IPS DF 6.9 (cell line): ENCODE measurements around the gene LRRK1.

Source experiments
- DNase-seq: peaks from one replicate; pipeline ENCODE4 v3.0.0-alpha.2; 2013; ENCODE audit warnings: low read depth, low spot score
- H3K27ac ChIP-seq: one replicate; pipeline ENCODE4 v1.5.1; 2013; ENCODE audit warnings: low read length, control low read depth
- H3K27me3 ChIP-seq: 2 replicates; pipeline ENCODE4 v1.6.1; 2013; ENCODE audit warnings: mild to moderate bottlenecking, low read length; ENCODE audit not compliant: control insufficient read depth, insufficient read depth
- H3K36me3 ChIP-seq: 2 replicates; pipeline ENCODE4 v1.6.1; 2013; ENCODE audit warnings: low read length; ENCODE audit not compliant: control insufficient read depth, insufficient read depth
- H3K4me1 ChIP-seq: 2 replicates; pipeline ENCODE4 v1.6.1; 2013; ENCODE audit warnings: low read length; ENCODE audit not compliant: control insufficient read depth, insufficient read depth
- H3K4me3 ChIP-seq: 2 replicates; pipeline ENCODE4 v1.5.1; 2013; ENCODE audit warnings: mild to moderate bottlenecking, low read length
- H3K9me3 ChIP-seq: 2 replicates; pipeline ENCODE4 v1.6.1; 2013; ENCODE audit warnings: low read length, inconsistent platforms; ENCODE audit not compliant: control insufficient read depth, insufficient read depth
- WGBS: extraction: QIAGEN DNeasy Blood & Tissue Kit; methylation state at CpG from one replicate; pipeline ENCODE4 v1.1.7; 2013; ENCODE audit warnings: mixed read lengths, missing lambda C conversion rate; ENCODE audit not compliant: insufficient read length, insufficient coverage; 5-methylcytosine and 5-hydroxymethylcytosine counted together

Gene LRRK1

GRCh38 chr15:101043011-101043410, 123.9 kb downstream of the LRRK1 start:
- no CpG with 5 or more reads among the region's 5 CpGs for WGBS
- Histone ChIP-seq H3K36me3 (no peaks in the 10 kb centered on the region), H3K4me3 (no peak overlapping the region), H3K27ac (no peak overlapping the region), H3K27me3 (no peaks in the 10 kb centered on the region), H3K9me3 (no peaks in the 10 kb centered on the region), H3K4me1 (peaks cover 3% of the 10 kb centered on the region)
- no peak for DNase-seq

- Histone ChIP-seq H3K27ac (no peak overlapping the region), H3K9me3 (no peaks in the 10 kb centered on the region), H3K36me3 (no peaks in the 10 kb centered on the region), H3K4me3 (no peak overlapping the region), H3K27me3 (no peaks in the 10 kb centered on the region), H3K4me1 (peaks cover 5% of the 10 kb centered on the region)
- no peak for DNase-seq
- no CpG with 5 or more reads among the region's 13 CpGs for WGBS
Observed at GRCh38 chr15:101043911-101044624, 124.9 kb downstream of the LRRK1 start.

- Histone ChIP-seq H3K27ac (no peak overlapping the region), H3K4me1 (peaks cover 5% of the 10 kb centered on the region), H3K4me3 (no peak overlapping the region), H3K36me3 (no peaks in the 10 kb centered on the region), H3K9me3 (no peaks in the 10 kb centered on the region), H3K27me3 (no peaks in the 10 kb centered on the region)
- DNase-seq = no peak
- no CpG with 5 or more reads among the region's 11 CpGs for WGBS
Observed at GRCh38 chr15:101044625-101045235, 125.6 kb downstream of the LRRK1 start.

- H3K9me3 ChIP-seq = no peaks in the 10 kb centered on the region
- H3K36me3 ChIP-seq = no peaks in the 10 kb centered on the region
- no peak overlapping the region for H3K27ac ChIP-seq
- no peak for DNase-seq
- no peaks in the 10 kb centered on the region for H3K27me3 ChIP-seq
- WGBS = no CpG with 5 or more reads among the region's 14 CpGs
- H3K4me3 ChIP-seq = no peak overlapping the region
- peaks cover 5% of the 10 kb centered on the region for H3K4me1 ChIP-seq
Observed at GRCh38 chr15:101045236-101045646, 126.1 kb downstream of the LRRK1 start.

GRCh38 chr15:101045835-101046691, 126.9 kb downstream of the LRRK1 start:
- peaks cover 5% of the 10 kb centered on the region for H3K4me1 ChIP-seq
- H3K27ac ChIP-seq = no peak overlapping the region
- H3K9me3 ChIP-seq = no peaks in the 10 kb centered on the region
- DNase-seq = no peak
- H3K4me3 ChIP-seq = no peak overlapping the region
- H3K27me3 ChIP-seq = no peaks in the 10 kb centered on the region
- WGBS = no CpG with 5 or more reads among the region's 19 CpGs
- no peaks in the 10 kb centered on the region for H3K36me3 ChIP-seq

- Histone ChIP-seq H3K36me3 (no peaks in the 10 kb centered on the region), H3K9me3 (no peaks in the 10 kb centered on the region), H3K27me3 (no peaks in the 10 kb centered on the region), H3K4me3 (no peak overlapping the region), H3K27ac (no peak overlapping the region), H3K4me1 (peaks cover 5% of the 10 kb centered on the region)
- no peak for DNase-seq
- no CpG with 5 or more reads among the region's 7 CpGs for WGBS
Observed at GRCh38 chr15:101046826-101047225, 127.7 kb downstream of the LRRK1 start.

- H3K36me3 ChIP-seq = no peaks in the 10 kb centered on the region
- no CpG with 5 or more reads among the region's 22 CpGs for WGBS
- no peak for DNase-seq
Observed at GRCh38 chr15:101047301-101047781, 128.2 kb downstream of the LRRK1 start.

GRCh38 chr15:101048176-101048575, 129.0 kb downstream of the LRRK1 start:
- no peak overlapping the region for H3K27ac ChIP-seq
- peaks cover 5% of the 10 kb centered on the region for H3K4me1 ChIP-seq
- no peak overlapping the region for H3K4me3 ChIP-seq
- no peaks in the 10 kb centered on the region for H3K36me3 ChIP-seq
- no CpG with 5 or more reads among the region's 7 CpGs for WGBS
- no peaks in the 10 kb centered on the region for H3K27me3 ChIP-seq
- DNase-seq = no peak
- H3K9me3 ChIP-seq = no peaks in the 10 kb centered on the region

More at GRCh38 chr15:101047301-101047781, 128.2 kb downstream of the LRRK1 start:
- peaks cover 5% of the 10 kb centered on the region for H3K4me1 ChIP-seq
- H3K27me3 ChIP-seq = no peaks in the 10 kb centered on the region
- no peak overlapping the region for H3K4me3 ChIP-seq
- no peaks in the 10 kb centered on the region for H3K9me3 ChIP-seq
- no peak overlapping the region for H3K27ac ChIP-seq

GRCh38 chr15:101048581-101049030, 129.4 kb downstream of the LRRK1 start:
- WGBS = no CpG with 5 or more reads among the region's 13 CpGs
- H3K9me3 ChIP-seq = no peaks in the 10 kb centered on the region
- no peaks in the 10 kb centered on the region for H3K27me3 ChIP-seq
- DNase-seq = no peak
- H3K36me3 ChIP-seq = no peaks in the 10 kb centered on the region
- no peak overlapping the region for H3K4me3 ChIP-seq
- H3K27ac ChIP-seq = no peak overlapping the region
- peaks cover 5% of the 10 kb centered on the region for H3K4me1 ChIP-seq

- DNase-seq = no peak
- no CpG with 5 or more reads among the region's 11 CpGs for WGBS
- no peak overlapping the region for H3K4me3 ChIP-seq
Observed at GRCh38 chr15:101049282-101049681, 130.1 kb downstream of the LRRK1 start.

More at GRCh38 chr15:101049282-101049681, 130.1 kb downstream of the LRRK1 start:
- Histone ChIP-seq H3K36me3 (no peaks in the 10 kb centered on the region), H3K27ac (no peak overlapping the region), H3K27me3 (no peaks in the 10 kb centered on the region), H3K4me1 (peaks cover 5% of the 10 kb centered on the region), H3K9me3 (no peaks in the 10 kb centered on the region)
